Measurements from ENCODE around the gene KLC1.

Gene KLC1

GRCh38 chr14:103716091-103716801 lies 87.2 kb downstream of the KLC1 start:
- DNase-seq (ENCODE audit: low read depth in 2 of 2, low spot score in 1 of 2) = no peak

GRCh38 chr14:103716899-103717411 lies 87.9 kb downstream of the KLC1 start:
- DNase-seq (ENCODE audit: low read depth in 2 of 2, low spot score in 1 of 2) = no peak

- DNase-seq (ENCODE audit: low read depth in 2 of 2, low spot score in 1 of 2) = no peak
Observed at GRCh38 chr14:103718572-103718971, 89.6 kb downstream of the KLC1 start.

- DNase-seq (ENCODE audit: low read depth in 2 of 2, low spot score in 1 of 2) = no peak
Observed at GRCh38 chr14:103719751-103720150, 90.7 kb downstream of the KLC1 start.

- no peak for DNase-seq (ENCODE audit: low read depth in 2 of 2, low spot score in 1 of 2)
Observed at GRCh38 chr14:103721334-103722120, 92.5 kb downstream of the KLC1 start.

- no peak for DNase-seq (ENCODE audit: low read depth in 2 of 2, low spot score in 1 of 2)
Observed at GRCh38 chr14:103723748-103724081, 94.7 kb downstream of the KLC1 start.

GRCh38 chr14:103724116-103724515 lies 95.1 kb downstream of the KLC1 start:
- no peak for DNase-seq (ENCODE audit: low read depth in 2 of 2, low spot score in 1 of 2)

GRCh38 chr14:103725001-103725682 lies 96.1 kb downstream of the KLC1 start:
- DNase-seq (ENCODE audit: low read depth in 2 of 2, low spot score in 1 of 2) = no peak

GRCh38 chr14:103725739-103726395 lies 96.9 kb downstream of the KLC1 start:
- DNase-seq (ENCODE audit: low read depth in 2 of 2, low spot score in 1 of 2) = no peak

GRCh38 chr14:103726474-103726873 lies 97.5 kb downstream of the KLC1 start:
- no peak for DNase-seq (ENCODE audit: low read depth in 2 of 2, low spot score in 1 of 2)

GRCh38 chr14:103727313-103727980 lies 98.4 kb downstream of the KLC1 start:
- DNase-seq (ENCODE audit: low read depth in 2 of 2, low spot score in 1 of 2) = no peak

GRCh38 chr14:103728141-103728540 lies 99.1 kb downstream of the KLC1 start:
- no peak for DNase-seq (ENCODE audit: low read depth in 2 of 2, low spot score in 1 of 2)

GRCh38 chr14:103728721-103729120 lies 99.7 kb downstream of the KLC1 start:
- DNase-seq (ENCODE audit: low read depth in 2 of 2, low spot score in 1 of 2) = no peak

- no peak for DNase-seq (ENCODE audit: low read depth in 2 of 2, low spot score in 1 of 2)
Observed at GRCh38 chr14:103729496-103730448, 100.8 kb downstream of the KLC1 start.

- no peak for DNase-seq (ENCODE audit: low read depth in 2 of 2, low spot score in 1 of 2)
Observed at GRCh38 chr14:103730490-103731035, 101.6 kb downstream of the KLC1 start.

- DNase-seq (ENCODE audit: low read depth in 2 of 2, low spot score in 1 of 2) = no peak
Observed at GRCh38 chr14:103731481-103731880, 102.5 kb downstream of the KLC1 start.

GRCh38 chr14:103731916-103732867 lies 103.2 kb downstream of the KLC1 start:
- no peak for DNase-seq (ENCODE audit: low read depth in 2 of 2, low spot score in 1 of 2)

GRCh38 chr14:103732868-103733620 lies 104.0 kb downstream of the KLC1 start:
- no peak for DNase-seq (ENCODE audit: low read depth in 2 of 2, low spot score in 1 of 2)
